Measurements from ENCODE around the gene HERPUD1.

DNA sequence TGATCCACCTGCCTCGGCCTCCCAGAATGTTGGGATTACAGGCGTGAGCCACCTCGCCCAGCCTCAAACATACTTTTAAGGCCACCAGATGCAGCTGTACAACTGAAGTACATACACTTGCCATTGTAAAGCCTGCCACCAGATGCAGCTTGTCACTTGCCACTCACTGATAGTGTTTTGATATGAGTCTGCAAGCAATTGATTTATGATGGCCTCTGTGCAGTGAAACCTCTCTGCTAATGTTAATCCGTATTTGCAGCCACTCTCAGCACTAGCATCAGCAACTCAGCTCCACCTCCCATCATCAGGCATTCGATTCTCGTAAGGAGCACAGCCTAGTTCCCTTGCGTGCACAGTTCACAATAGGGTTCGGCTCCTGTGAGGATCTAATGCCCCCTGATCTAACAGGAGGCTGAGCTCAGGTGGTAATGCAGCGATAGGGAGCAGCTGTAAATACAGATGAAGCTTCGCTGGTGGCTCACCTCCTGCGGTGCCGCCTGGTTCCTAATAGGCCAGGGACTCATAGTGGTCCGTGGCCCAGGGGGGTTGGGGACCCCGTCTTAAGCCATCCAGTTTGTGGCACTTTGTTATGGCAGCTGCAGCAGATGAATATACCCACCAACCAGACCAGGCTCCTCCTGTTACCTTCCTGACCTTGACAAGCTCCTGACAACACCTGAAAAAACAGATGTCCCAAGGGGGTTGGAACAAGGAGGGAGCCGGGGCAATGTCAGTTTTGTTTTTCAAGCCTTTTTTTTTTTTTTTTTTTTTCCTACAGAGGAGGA lies 1.3 kb upstream of the HERPUD1 start:
- TF ChIP-seq, protein P1, sequence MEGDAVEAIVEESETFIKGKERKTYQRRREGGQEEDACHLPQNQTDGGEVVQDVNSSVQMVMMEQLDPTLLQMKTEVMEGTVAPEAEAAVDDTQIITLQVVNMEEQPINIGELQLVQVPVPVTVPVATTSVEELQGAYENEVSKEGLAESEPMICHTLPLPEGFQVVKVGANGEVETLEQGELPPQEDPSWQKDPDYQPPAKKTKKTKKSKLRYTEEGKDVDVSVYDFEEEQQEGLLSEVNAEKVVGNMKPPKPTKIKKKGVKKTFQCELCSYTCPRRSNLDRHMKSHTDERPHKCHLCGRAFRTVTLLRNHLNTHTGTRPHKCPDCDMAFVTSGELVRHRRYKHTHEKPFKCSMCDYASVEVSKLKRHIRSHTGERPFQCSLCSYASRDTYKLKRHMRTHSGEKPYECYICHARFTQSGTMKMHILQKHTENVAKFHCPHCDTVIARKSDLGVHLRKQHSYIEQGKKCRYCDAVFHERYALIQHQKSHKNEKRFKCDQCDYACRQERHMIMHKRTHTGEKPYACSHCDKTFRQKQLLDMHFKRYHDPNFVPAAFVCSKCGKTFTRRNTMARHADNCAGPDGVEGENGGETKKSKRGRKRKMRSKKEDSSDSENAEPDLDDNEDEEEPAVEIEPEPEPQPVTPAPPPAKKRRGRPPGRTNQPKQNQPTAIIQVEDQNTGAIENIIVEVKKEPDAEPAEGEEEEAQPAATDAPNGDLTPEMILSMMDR (conservative IDR thresholded peaks at IDR 0.05), result no peak
- TF ChIP-seq ZFX (IDR thresholded peaks at IDR 0.05), result no peak
